Osteocyte (in vitro differentiated cells): ENCODE data around the gene NDUFB4. TPM values are rescaled to one million over a fixed set of nuclear protein-coding genes. Genes with fewer than 3 reads are reported as not detected.
A peak's percentile ranks its signal among the peaks of the same experiment; 100 is the strongest.

Source experiments
- DNase-seq: peaks from one replicate; pipeline ENCODE4 v3.0.0; 2021; ENCODE audit warnings: mixed read lengths; ENCODE audit not compliant: unreplicated experiment; ENCODE audit errors: extremely low spot score
- H3K27ac Mint-ChIP-seq: one replicate; pipeline ENCODE4 v1.8.0; 2021; ENCODE audit warnings: mild to moderate bottlenecking, mixed read lengths; ENCODE audit not compliant: unreplicated experiment
- H3K27me3 Mint-ChIP-seq: one replicate; pipeline ENCODE4 v1.8.0; 2021; ENCODE audit warnings: mixed read lengths; ENCODE audit not compliant: unreplicated experiment
- H3K36me3 Mint-ChIP-seq: one replicate; pipeline ENCODE4 v1.8.0; 2021; ENCODE audit warnings: mixed read lengths; ENCODE audit not compliant: unreplicated experiment
- H3K4me1 Mint-ChIP-seq: one replicate; pipeline ENCODE4 v1.8.0; 2021; ENCODE audit warnings: mixed read lengths; ENCODE audit not compliant: unreplicated experiment
- H3K4me3 Mint-ChIP-seq: one replicate; pipeline ENCODE4 v1.8.0; 2021; ENCODE audit warnings: mild to moderate bottlenecking, moderate library complexity, mixed read lengths; ENCODE audit not compliant: unreplicated experiment
- H3K9me3 Mint-ChIP-seq: one replicate; pipeline ENCODE4 v1.8.0; 2021; ENCODE audit warnings: mixed read lengths; ENCODE audit not compliant: unreplicated experiment
- CTCF ChIP-seq: fragments of 200-600 bp; sonication (generic); IDR thresholded peaks from 2 replicates; pipeline ENCODE4 v1.5.0; 2021; ENCODE audit warnings: antibody characterized with exemption, mild to moderate bottlenecking, moderate library complexity
- long read RNA-seq: library from polyadenylated mRNA; unstranded; transcript quantifications from one replicate; pipeline ENCODE4 v2.0.0, GENCODE V29; 2021
- total RNA-seq: library from RNA; stranded (reverse); gene quantifications from 2 replicates; pipeline ENCODE4 v1.2.1, GENCODE V29; 2021

NDUFB4 gene
- 109 and 116 TPM in 2 replicates for total RNA-seq
- long read RNA-seq, transcript NDUFB4-201 (3 exons, 671 nt): major isoform, 39 of 41 reads
- long read RNA-seq, partial matches to known transcripts: 0 of 41 reads
- long read RNA-seq, other reads (novel, unspliced or antisense): 1 of 41 reads

DNA sequence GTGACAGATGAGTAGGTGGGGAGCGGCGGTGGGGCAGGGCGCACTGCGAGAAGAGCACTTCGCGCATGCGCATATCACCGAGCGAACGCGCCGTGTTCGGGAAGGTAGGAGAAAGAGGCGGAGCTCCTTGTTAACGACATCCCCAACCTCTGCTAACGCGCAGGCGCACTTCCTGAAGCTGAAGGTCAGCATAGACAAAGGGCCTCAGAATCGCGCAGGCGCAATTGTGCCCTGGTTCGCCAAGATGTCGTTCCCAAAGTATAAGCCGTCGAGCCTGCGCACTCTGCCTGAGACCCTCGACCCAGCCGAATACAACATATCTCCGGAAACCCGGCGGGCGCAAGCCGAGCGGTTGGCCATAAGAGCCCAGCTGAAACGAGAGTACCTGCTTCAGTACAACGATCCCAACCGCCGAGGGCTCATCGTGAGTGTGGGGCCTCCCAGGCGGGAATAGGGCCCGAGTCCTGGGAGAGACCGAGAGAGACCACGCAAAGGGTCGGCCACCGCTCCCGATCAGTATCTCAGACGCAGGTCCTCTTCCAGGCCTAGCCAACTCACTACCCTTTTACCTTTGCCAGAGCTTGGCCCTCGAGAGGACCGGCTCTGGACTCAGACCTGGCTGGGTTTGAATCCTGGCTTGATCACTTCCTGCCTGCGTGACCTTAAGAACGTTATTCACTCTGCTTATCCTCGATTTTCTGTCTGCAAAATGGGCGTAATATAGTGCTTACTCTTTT, at the start of gene NDUFB4:
Gene NDUFB4 (plus strand): TSS at position 221 of the 737 bp plus-strand sequence. CDS start 24 bp downstream, at position 245.
- peaks cover 15% of the 10 kb centered on the region for H3K27me3 Mint-ChIP-seq

DNA sequence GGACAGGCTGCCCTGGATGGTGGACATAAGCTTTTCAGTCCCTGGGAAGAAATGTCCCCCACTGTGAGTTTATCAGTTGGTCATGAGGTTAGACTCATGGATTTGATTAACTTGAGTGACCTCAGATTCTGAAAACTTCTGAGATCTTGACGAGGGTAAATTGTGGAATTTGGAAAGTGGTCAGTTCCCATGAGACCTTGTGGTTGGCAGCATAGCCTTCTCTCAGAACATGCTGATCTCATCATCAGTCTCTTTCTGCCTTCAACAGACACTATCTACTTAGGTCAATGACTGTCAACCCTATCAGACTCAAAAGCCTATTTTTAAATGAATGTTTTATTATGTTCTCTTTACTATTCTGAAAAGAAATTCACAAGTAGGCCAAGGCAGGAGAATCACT, 45.6 kb upstream of the NDUFB4 start:
- H3K9me3 Mint-ChIP-seq: no peaks in the 10 kb centered on the region
- no peak overlapping the region for H3K27ac Mint-ChIP-seq
- TF ChIP-seq CTCF: no peak
- H3K4me3 Mint-ChIP-seq: no peak overlapping the region
- no peaks in the 10 kb centered on the region for H3K4me1 Mint-ChIP-seq
- H3K36me3 Mint-ChIP-seq: no peaks in the 10 kb centered on the region
- peaks cover 7% of the 10 kb centered on the region for H3K27me3 Mint-ChIP-seq
- DNase-seq: no peak

More for the DNA sequence above, at the start of gene NDUFB4:
- peaks cover 4% of the 10 kb centered on the region for H3K4me1 Mint-ChIP-seq
- peak within 1 kb of the TSS; percentile 95 for H3K27ac Mint-ChIP-seq
- no peaks in the 10 kb centered on the region for H3K9me3 Mint-ChIP-seq
- H3K36me3 Mint-ChIP-seq: peaks cover 14% of the 10 kb centered on the region
- TF ChIP-seq CTCF: no peak
- H3K4me3 Mint-ChIP-seq: peak within 1 kb of the TSS; percentile 87
- DNase-seq: peak; percentile 98

DNA sequence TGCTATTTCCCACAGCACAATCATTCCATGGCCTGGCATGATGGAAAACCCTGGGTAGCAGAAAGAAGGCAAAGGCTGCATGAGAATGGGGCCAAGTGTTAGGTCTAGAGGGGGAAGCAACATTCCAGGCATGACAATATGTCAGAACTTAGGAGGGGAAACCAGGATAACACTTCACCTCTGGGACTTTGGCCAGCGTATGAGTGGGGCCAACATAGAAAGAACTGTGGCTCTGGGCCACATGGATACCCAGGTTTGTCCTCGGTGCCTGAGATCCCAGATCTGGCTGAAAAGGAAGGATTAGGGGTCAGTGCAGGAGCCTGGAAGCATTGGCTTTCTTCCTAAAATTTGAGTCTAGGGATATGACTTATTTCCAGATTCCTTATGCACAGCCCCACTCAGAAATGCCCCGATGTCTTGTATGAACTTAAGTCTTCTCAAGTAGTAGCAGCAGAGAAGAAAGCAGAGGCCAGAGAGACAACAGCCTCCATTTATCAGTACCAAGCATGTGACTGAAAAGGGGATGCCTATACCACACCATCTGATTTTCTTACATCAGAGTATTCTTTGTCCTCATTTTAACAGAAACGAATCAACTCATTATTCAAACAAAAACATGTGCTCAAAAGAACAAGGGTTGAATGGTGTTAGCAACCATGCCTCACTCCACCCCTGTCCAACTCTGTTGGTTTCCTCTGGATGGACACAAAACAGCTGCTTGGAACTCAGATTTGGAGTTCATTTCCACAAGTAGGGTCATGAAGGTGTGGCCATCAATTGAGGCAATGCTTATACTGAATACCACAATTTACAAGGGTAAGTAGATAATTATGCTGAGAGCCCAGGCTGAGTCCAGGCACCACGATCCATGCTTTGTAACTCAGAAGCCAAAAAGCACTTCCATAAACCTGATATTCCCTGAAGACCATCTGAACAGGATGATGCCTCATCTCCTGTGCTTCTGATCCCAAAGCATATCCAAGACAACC, 43.7 kb upstream of the NDUFB4 start:
- Mint-ChIP-seq H3K36me3 (no peaks in the 10 kb centered on the region), H3K27me3 (peaks cover 7% of the 10 kb centered on the region), H3K27ac (no peak overlapping the region), H3K4me3 (no peak overlapping the region), H3K9me3 (no peaks in the 10 kb centered on the region), H3K4me1 (no peaks in the 10 kb centered on the region)
- no peak for TF ChIP-seq CTCF
- no peak for DNase-seq

DNA sequence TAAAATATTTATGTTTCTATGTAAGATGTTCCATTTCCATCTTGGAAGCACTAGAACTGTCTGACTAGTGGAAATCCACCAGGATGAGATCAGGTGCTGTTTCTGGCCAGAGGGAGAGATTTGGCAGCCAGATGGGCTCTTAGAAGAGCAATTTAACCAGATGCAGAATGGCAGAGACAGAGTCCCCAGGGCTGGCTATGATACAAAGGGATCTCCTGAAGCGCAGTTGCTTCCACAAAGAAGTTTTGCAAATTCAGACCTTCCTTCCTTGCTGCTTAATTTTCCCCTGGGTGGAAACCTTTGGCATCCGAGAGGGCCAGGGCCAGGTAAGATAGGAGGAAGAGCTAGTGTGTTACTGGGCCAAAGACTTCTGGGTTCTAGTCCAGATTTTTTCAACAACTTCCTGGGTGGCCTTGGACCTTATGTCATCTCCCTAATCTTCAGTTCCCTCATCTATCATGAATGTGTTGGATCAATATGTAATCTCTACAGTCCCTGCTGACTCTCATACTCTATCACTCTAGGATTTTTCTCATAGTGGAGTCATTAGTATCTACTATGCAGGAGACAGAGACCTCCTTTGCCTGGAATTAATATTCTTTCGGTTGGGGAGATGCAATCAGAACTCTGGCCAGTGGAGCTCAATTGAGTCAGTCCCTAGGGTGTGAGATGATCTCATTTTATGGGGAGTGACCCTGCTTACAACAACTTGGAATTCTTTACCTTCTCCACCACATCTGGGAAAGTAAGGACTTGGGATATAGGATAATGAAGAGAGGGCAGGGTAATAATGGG, 41.1 kb upstream of the NDUFB4 start:
- Mint-ChIP-seq H3K36me3 (no peaks in the 10 kb centered on the region), H3K27me3 (no peaks in the 10 kb centered on the region), H3K27ac (no peak overlapping the region), H3K9me3 (no peaks in the 10 kb centered on the region), H3K4me1 (peaks cover 18% of the 10 kb centered on the region), H3K4me3 (no peak overlapping the region)
- no peak for TF ChIP-seq CTCF
- DNase-seq: no peak
